Uterus (tissue), 4 donors: ENCODE measurements around the gene PDIA6. TPM values are rescaled to one million over a fixed set of nuclear protein-coding genes. Genes with fewer than 3 reads are reported as not detected.

Source experiments
- DNase-seq, 2 donors: peaks; one replicate each; pipeline ENCODE4 v3.0.0-alpha.2; 2019 to 2020
- H3K27ac ChIP-seq, 2 donors: fragments of 200-600 bp; sonication (generic); 1 replicate in 1 of 2; 2 replicates in 1 of 2; pipeline ENCODE4 v1.5.1; 2016 to 2018
- H3K27me3 ChIP-seq, 2 donors: fragments of 200-600 bp; sonication (generic); one replicate each; pipeline ENCODE4 v1.5.1; 2018 to 2019; ENCODE audit warnings: control low read depth in 1 of 2
- H3K36me3 ChIP-seq, 2 donors: fragments of 200-600 bp; sonication (generic); one replicate each; pipeline ENCODE4 v1.5.1; 2019; ENCODE audit warnings: control low read depth in 1 of 2
- H3K4me1 ChIP-seq, 2 donors: fragments of 200-600 bp; sonication (generic); one replicate each; pipeline ENCODE4 v1.5.1; 2018 to 2019; ENCODE audit warnings: control low read depth in 1 of 2
- H3K4me3 ChIP-seq, 2 donors: fragments of 200-600 bp; sonication (generic); 1 replicate in 1 of 2; 2 replicates in 1 of 2; pipeline ENCODE4 v1.5.1; 2018 to 2019; ENCODE audit warnings: mild to moderate bottlenecking in 1 of 2
- H3K9me3 ChIP-seq, 2 donors: fragments of 200-600 bp; sonication (generic); one replicate each; pipeline ENCODE4 v1.5.1; 2019; ENCODE audit warnings: control low read depth in 1 of 2
- CTCF ChIP-seq, 4 experiments: fragments of 200-600 bp in 2 of 4; fragments of 450-650 bp in 2 of 4; sonication (generic) in 2 of 4; IDR thresholded peaks; one replicate each; pipeline ENCODE4 v1.5.1; 2016 to 2019; ENCODE audit warnings: antibody characterized with exemption in 4 of 4, mild to moderate bottlenecking in 2 of 4, moderate library complexity in 1 of 4
- POLR2A ChIP-seq, 2 donors: fragments of 450-650 bp; IDR thresholded peaks; one replicate each; pipeline ENCODE4 v1.6.1; 2016; ENCODE audit warnings: antibody characterized with exemption in 2 of 2, mild to moderate bottlenecking in 1 of 2, moderate library complexity in 1 of 2
- intact Hi-C: fragments of 100-400 bp; cut with DNase I; formaldehyde crosslinking; loops from one replicate; pipeline ENCODE4 v1.15.1; 2023; ENCODE audit warnings: low total_unique reads
- total RNA-seq, 4 donors: library from RNA; depleted of rRNA in 3 of 4; stranded (reverse); fragments of >200 nt in 3 of 4; gene quantifications; one replicate each; pipeline versions ENCODE4 v1.1.0 to v1.2.4, GENCODE V29; 2014 to 2023
- donor health status: DM: yes; HTN: yes; CAD: no.

The PDIA6 gene
- total RNA-seq, 4 donors from 2014 or later, result 53.0 to 257 (median 89.0) TPM

GRCh38 chr2:10759151-10759714 lies 53.4 kb downstream of the PDIA6 start:
- no peak for DNase-seq
- no peaks in the 10 kb centered on the region for H3K27me3 ChIP-seq
- intact Hi-C loops, result no loop called here
- TF ChIP-seq CTCF (IDR thresholded peaks at IDR 0.05) (no peak), POLR2A (IDR thresholded peaks at IDR 0.05) (no peak)
- H3K4me3 ChIP-seq, result no peak overlapping the region
- H3K27ac ChIP-seq, result no peak overlapping the region
- H3K9me3 ChIP-seq, result no peaks in the 10 kb centered on the region
- no peaks in the 10 kb centered on the region for H3K36me3 ChIP-seq
- H3K4me1 ChIP-seq, result no peaks in the 10 kb centered on the region

GRCh38 chr2:10757814-10758286 lies 54.7 kb downstream of the PDIA6 start:
- H3K27me3 ChIP-seq, result no peaks in the 10 kb centered on the region
- no peaks in the 10 kb centered on the region for H3K9me3 ChIP-seq
- H3K27ac ChIP-seq, result no peak overlapping the region
- H3K4me3 ChIP-seq, result no peak overlapping the region
- H3K4me1 ChIP-seq, result no peaks in the 10 kb centered on the region
- no peak for DNase-seq
- intact Hi-C loops, result no loop called here
- H3K36me3 ChIP-seq, result no peaks in the 10 kb centered on the region
- TF ChIP-seq POLR2A (IDR thresholded peaks at IDR 0.05) (no peak), CTCF (IDR thresholded peaks at IDR 0.05) (no peak)

- no peak for TF ChIP-seq CTCF (IDR thresholded peaks at IDR 0.05)
- TF ChIP-seq POLR2A (IDR thresholded peaks at IDR 0.05), result no peak
- intact Hi-C loops, result no loop called here
- no peak for DNase-seq
Measured at GRCh38 chr2:10755621-10756020, 57.0 kb downstream of the PDIA6 start.

GRCh38 chr2:10753876-10754275 lies 58.7 kb downstream of the PDIA6 start:
- H3K27me3 ChIP-seq, result no peaks in the 10 kb centered on the region
- H3K4me1 ChIP-seq, result no peaks in the 10 kb centered on the region
- H3K4me3 ChIP-seq, result no peak overlapping the region
- no peak overlapping the region for H3K27ac ChIP-seq
- intact Hi-C loops, result no loop called here
- H3K36me3 ChIP-seq, result no peaks in the 10 kb centered on the region
- DNase-seq, result no peak
- no peaks in the 10 kb centered on the region for H3K9me3 ChIP-seq
- no peak for TF ChIP-seq CTCF (IDR thresholded peaks at IDR 0.05)
- TF ChIP-seq POLR2A (IDR thresholded peaks at IDR 0.05), result no peak

More at GRCh38 chr2:10755621-10756020, 57.0 kb downstream of the PDIA6 start:
- H3K4me3 ChIP-seq, result no peak overlapping the region
- no peaks in the 10 kb centered on the region for H3K36me3 ChIP-seq
- no peak overlapping the region for H3K27ac ChIP-seq
- no peaks in the 10 kb centered on the region for H3K27me3 ChIP-seq
- no peaks in the 10 kb centered on the region for H3K4me1 ChIP-seq
- no peaks in the 10 kb centered on the region for H3K9me3 ChIP-seq

- no peak for TF ChIP-seq CTCF (IDR thresholded peaks at IDR 0.05)
- TF ChIP-seq POLR2A (IDR thresholded peaks at IDR 0.05), result no peak
- Histone ChIP-seq H3K4me1 (no peaks in the 10 kb centered on the region), H3K27ac (no peak overlapping the region), H3K4me3 (no peak overlapping the region), H3K27me3 (no peaks in the 10 kb centered on the region), H3K9me3 (no peaks in the 10 kb centered on the region), H3K36me3 (no peaks in the 10 kb centered on the region)
- DNase-seq, result no peak
- intact Hi-C loops, result no loop called here
Measured at GRCh38 chr2:10753156-10753555, 59.4 kb downstream of the PDIA6 start.
